Spinal cord (tissue), 10 donors: ENCODE data around the gene SLX4IP. TPM values are rescaled to one million over a fixed set of nuclear protein-coding genes. Genes with fewer than 3 reads are reported as not detected.

Experiments used
- DNase-seq, 6 donors: peaks; one replicate each; pipeline versions ENCODE4 v3.0.0 to v3.0.0-alpha.2; 2013 to 2015; ENCODE audit warnings: low spot score in 6 of 6, low read depth in 4 of 6
- H3K27ac ChIP-seq: one replicate; pipeline ENCODE4 v1.5.1; 2013; ENCODE audit warnings: low read depth, low read length, control low read depth
- H3K27me3 ChIP-seq: one replicate; pipeline ENCODE4 v1.6.1; 2013; ENCODE audit warnings: low read length; ENCODE audit not compliant: control insufficient read depth, insufficient read depth
- H3K36me3 ChIP-seq: one replicate; pipeline ENCODE4 v1.6.1; 2013; ENCODE audit warnings: low read length; ENCODE audit not compliant: control insufficient read depth, insufficient read depth
- H3K4me1 ChIP-seq: one replicate; pipeline ENCODE4 v1.6.1; 2013; ENCODE audit warnings: low read length; ENCODE audit not compliant: control insufficient read depth, insufficient read depth
- H3K4me3 ChIP-seq: one replicate; pipeline ENCODE4 v1.5.1; 2013; ENCODE audit warnings: low read depth, low read length, control low read depth
- H3K9me3 ChIP-seq: one replicate; pipeline ENCODE4 v1.6.1; 2013; ENCODE audit warnings: low read length; ENCODE audit not compliant: control insufficient read depth, insufficient read depth
- WGBS: methylation state at CpG from one replicate; pipeline ENCODE4 v1.1.5; 2013; ENCODE audit warnings: missing lambda C conversion rate; ENCODE audit not compliant: insufficient coverage; 5-methylcytosine and 5-hydroxymethylcytosine counted together
- polyA plus RNA-seq, 2 donors: library from polyadenylated mRNA; unstranded; fragments of 120-200 nt; gene quantifications; one replicate each; pipeline ENCODE4 v1.2.1, GENCODE V29; 2013; ENCODE audit not compliant: insufficient read length in 2 of 2
- total RNA-seq, 2 donors: library from RNA; depleted of rRNA in 1 of 2; stranded (reverse); fragments of 120-200 nt in 1 of 2; fragments of >200 nt in 1 of 2; gene quantifications; one replicate each; pipeline versions ENCODE4 v1.2.3 to v1.2.4, GENCODE V29; 2013 to 2014
- donor health status: healthy.

Gene SLX4IP
- total and polyA plus RNA-seq, 4 donors, result 7.9 to 10.5 (median 9.7) TPM

DNA sequence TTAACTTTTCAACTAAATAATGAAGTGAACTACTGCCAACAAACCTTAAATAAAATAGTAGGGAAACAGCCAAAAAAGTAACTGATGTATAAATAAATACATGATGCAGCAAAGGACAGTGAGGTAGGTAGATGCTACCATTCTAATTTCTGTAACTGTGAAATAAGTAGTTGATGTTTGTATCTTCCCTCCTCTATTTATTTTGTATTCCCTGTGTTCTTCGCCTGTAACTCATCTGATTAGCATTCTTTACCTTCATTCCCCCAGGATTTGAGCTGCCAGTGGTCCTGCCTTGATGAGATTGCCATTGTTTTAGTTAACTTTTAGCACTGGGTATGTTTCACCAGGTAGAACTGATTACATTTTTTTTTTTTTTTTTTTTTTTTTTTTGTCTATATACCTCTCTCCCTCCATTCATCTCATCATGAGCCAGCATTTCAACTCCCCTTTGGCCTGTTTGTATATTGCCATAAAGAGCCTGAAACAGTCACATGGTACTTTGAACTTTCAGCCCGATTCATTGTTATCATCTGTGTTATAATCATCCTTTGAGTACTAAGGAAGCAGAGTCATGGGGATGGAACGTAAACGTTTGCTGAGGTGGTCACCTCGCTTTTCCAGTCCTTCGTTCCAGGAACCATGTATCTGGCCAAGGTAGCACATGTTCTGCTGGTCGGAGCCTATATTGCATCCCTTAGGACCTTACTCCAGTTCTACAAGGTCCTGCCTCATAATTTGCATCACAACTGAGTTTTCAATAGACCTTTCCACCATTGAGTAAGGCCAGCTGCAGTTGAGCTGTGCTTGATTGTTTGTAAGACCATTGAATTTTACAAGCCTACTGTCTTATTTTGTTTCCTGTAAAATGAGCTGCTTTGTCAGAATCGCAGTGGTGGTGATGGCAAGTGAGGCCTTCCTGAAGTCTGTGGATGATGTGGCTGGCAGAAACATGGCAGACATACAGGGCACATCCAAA lies 131.1 kb downstream of the SLX4IP start:
- no peaks in the 10 kb centered on the region for H3K4me1 ChIP-seq
- H3K36me3 ChIP-seq, result no peaks in the 10 kb centered on the region
- 93% methylated on average over 4 of the region's 8 CpGs for WGBS
- no peak overlapping the region for H3K4me3 ChIP-seq
- H3K27me3 ChIP-seq, result no peaks in the 10 kb centered on the region
- no peak for DNase-seq
- no peak overlapping the region for H3K27ac ChIP-seq
- peaks cover 3% of the 10 kb centered on the region for H3K9me3 ChIP-seq

DNA sequence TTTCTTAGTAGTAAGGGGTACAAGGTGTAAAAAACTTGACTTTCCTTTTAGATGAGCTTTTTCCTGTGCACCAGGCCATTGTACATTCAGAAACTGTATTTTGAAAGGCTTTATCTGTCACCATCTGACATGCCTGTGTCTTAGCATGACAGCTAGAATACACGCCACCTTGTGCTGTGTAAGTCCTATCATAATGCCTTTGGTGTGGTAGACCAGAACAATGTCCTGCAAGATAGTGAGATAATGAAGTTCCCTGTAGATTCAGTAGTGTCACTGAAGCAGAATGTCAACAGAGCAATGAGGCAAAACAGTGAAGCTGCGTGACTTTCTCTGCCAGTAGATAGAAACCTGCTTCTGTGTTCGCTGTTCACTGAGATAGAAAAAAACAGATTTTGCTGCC lies 132.9 kb downstream of the SLX4IP start:
- 81% methylated on average over 3 of the region's 3 CpGs for WGBS
- Histone ChIP-seq H3K27me3 (no peaks in the 10 kb centered on the region), H3K27ac (no peak overlapping the region), H3K4me3 (no peak overlapping the region), H3K9me3 (peaks cover 3% of the 10 kb centered on the region), H3K4me1 (no peaks in the 10 kb centered on the region), H3K36me3 (no peaks in the 10 kb centered on the region)
- DNase-seq, result no peak

DNA sequence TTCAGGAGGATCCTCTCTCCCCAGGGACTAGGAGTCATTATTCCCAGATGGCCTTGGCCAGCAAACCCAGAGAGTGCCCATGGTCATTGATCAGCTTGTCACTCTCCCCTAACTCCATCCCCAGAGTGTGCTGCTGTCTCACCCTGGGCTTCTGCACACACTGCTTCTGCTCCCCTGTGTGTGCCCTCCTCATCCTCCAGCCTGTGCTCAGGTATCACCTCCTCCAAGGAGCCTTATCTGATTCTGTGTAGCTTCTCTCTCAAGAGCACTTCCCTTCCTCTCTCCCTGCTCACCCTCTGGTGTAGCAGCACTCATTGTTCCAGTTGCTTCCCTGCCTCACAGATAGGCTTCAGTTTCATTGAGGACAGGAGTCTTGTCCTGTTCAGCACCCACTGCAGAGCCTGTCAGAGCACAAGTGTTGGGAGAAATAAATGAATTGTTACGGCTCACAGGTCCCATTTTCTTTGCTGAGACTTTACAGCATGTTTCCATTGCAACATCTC lies 136.3 kb downstream of the SLX4IP start:
- H3K4me3 ChIP-seq, result no peak overlapping the region
- no peaks in the 10 kb centered on the region for H3K36me3 ChIP-seq
- no CpG with 5 or more reads among the region's 1 CpG for WGBS
- H3K9me3 ChIP-seq, result no peaks in the 10 kb centered on the region
- no peaks in the 10 kb centered on the region for H3K4me1 ChIP-seq
- no peak for DNase-seq
- no peaks in the 10 kb centered on the region for H3K27me3 ChIP-seq
- no peak overlapping the region for H3K27ac ChIP-seq

DNA sequence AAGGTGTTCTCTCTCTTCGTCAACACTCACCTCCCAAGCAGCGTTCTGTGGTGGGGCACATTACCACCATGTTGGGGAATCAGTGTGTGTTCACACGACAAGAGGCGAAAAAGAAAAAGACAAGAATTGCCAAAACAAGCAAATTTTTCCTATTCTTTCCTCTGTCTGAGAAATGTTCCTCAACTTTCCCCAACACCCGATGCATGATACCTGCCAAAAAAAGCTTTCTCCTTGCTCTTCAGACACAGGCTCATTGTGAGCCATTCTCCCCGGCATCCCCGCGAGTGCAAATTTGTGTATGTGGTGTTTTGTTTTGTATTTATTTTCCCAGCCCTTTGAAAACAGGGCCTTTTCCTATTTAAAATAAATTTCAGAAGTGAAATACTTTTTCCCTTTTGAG lies 137.7 kb downstream of the SLX4IP start:
- Histone ChIP-seq H3K36me3 (no peaks in the 10 kb centered on the region), H3K27me3 (no peaks in the 10 kb centered on the region), H3K27ac (peak overlapping the region; percentile 64), H3K4me3 (no peak overlapping the region), H3K4me1 (no peaks in the 10 kb centered on the region), H3K9me3 (no peaks in the 10 kb centered on the region)
- WGBS, result 93% methylated on average over 3 of the region's 8 CpGs
- DNase-seq, result peak in 1 of 6 donors; percentile 49

DNA sequence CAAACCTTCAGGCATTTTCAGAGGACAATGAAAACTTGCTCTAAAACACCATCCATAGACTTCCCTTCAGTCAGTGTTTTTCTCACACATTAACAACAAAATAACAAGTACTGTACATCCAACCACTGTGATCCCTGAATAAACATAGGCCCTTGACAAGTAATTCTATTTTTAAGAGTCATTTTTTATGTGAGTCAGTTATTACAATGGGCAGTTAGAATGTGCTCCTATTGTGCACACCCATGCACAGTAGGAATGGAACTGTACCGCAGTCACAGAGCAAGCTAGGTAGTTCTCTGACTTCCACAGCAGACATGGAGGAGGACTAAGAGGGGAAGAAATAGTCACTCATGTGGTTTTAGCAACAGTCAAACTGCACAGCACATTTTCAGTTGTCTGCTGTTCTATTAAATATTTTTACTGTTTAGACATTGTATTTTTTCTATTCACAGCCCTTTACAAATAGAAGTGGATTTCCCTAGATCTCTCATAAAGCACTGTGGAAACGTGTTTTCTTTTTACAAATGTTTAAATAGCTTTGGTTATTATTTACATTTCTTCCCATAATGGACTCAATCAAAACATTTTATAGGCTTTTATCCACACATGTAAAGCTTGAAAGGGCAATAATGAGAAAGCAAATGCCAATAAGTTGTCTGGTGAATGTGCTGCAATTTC lies 138.3 kb downstream of the SLX4IP start:
- Histone ChIP-seq H3K36me3 (no peaks in the 10 kb centered on the region), H3K4me1 (no peaks in the 10 kb centered on the region), H3K27ac (no peak overlapping the region), H3K9me3 (no peaks in the 10 kb centered on the region), H3K27me3 (no peaks in the 10 kb centered on the region), H3K4me3 (no peak overlapping the region)
- DNase-seq, result no peak
- 88% methylated on average over 1 of the region's 2 CpGs for WGBS

DNA sequence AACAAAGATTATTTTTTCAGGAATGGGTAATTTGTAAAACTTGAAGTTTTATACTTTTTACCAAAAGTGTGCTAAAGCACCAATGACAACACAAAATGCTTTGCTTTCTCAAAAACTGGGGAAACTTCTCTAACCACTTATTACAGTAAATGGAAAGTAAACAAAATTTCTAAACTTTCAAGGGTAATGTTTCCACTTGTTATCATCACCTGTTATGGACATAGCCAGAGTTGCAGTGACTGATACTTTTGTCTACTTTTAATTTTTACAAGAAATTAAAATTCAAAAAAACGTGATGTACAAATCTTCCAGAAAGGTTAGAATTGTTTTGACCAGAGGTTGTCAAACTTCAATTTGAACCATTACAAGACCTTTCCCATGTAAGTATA lies 138.8 kb downstream of the SLX4IP start:
- Histone ChIP-seq H3K4me3 (no peak overlapping the region), H3K27me3 (no peaks in the 10 kb centered on the region), H3K4me1 (no peaks in the 10 kb centered on the region), H3K36me3 (no peaks in the 10 kb centered on the region), H3K9me3 (no peaks in the 10 kb centered on the region), H3K27ac (no peak overlapping the region)
- DNase-seq, result no peak
- no CpG with 5 or more reads among the region's 1 CpG for WGBS

DNA sequence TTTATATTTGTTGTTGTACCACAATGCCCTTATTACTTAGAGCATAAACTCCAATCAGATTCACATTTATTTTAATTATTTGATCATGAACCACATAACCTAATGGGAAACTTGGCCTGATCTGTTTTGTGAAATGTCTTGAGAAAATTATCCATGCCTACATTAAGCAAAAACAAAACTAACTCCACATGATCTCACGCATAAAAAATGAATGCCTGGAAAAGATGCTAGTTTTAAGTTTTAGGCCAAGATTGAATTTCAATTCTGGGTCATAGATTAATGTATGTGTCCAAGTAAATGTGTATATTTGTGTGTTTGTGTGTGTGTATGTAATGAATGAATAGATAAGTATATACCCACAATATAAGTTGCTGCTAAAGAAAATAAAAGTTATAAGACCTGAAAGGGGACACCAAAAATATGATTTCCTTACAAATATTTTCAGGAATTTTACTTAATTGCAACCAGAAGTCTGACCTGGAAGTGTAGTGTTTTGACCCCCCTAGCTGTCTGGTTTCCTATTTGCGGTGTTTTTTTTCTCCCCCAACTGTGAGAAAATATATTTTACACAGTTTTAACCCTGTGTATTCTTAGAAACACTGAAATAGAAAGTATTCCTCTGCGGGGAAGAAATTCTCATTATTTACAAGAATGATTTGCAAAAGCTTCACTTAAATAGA lies 141.4 kb downstream of the SLX4IP start:
- H3K9me3 ChIP-seq, result no peaks in the 10 kb centered on the region
- H3K36me3 ChIP-seq, result no peaks in the 10 kb centered on the region
- H3K27me3 ChIP-seq, result no peaks in the 10 kb centered on the region
- no peaks in the 10 kb centered on the region for H3K4me1 ChIP-seq
- no peak overlapping the region for H3K4me3 ChIP-seq
- WGBS, result no CpG with 5 or more reads among the region's 3 CpGs
- no peak overlapping the region for H3K27ac ChIP-seq
- DNase-seq, result no peak

DNA sequence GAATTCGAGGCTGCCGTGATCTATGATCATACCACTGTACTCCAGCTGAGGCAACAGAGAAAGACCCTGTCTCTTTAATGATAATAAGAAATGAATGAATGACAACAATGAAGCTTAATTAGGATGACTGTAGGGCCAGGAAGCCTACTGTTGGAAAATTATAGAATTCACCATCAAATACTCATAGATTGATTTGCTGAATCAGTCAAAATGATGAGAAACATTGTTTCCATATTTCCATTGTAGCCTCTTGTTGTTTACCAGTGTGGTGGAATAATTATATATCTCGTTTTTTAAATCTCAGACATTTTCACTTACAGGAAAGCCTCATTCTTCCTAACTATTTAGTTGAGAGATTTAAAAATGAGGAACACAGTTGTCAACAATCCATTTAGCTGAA lies 142.5 kb downstream of the SLX4IP start:
- Histone ChIP-seq H3K36me3 (no peaks in the 10 kb centered on the region), H3K9me3 (no peaks in the 10 kb centered on the region), H3K4me1 (no peaks in the 10 kb centered on the region), H3K4me3 (no peak overlapping the region), H3K27ac (no peak overlapping the region), H3K27me3 (no peaks in the 10 kb centered on the region)
- no peak for DNase-seq
- WGBS, result no CpG with 5 or more reads among the region's 3 CpGs

DNA sequence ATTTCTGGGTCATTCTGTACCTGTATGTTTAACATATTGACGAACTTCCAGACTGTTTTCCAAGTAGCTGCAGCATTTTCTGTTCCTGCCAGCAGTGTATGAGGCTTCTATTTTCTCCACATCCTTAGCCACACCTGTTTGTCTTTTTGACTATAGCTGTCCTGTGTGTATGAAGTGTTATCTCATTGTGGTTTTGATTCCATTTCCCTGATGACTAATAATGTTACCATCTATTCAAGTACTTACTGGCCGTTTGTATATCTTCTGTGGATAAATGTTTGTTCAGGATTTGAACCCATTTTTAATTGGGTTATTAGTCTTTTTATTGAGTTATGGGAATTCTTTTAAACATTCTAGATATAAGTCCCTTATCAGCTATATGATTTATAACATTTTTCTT lies 143.5 kb downstream of the SLX4IP start:
- Histone ChIP-seq H3K27me3 (no peaks in the 10 kb centered on the region), H3K36me3 (no peaks in the 10 kb centered on the region), H3K9me3 (no peaks in the 10 kb centered on the region), H3K4me1 (no peaks in the 10 kb centered on the region), H3K27ac (no peak overlapping the region), H3K4me3 (no peak overlapping the region)
- DNase-seq, result no peak
- WGBS, result no CpG with 5 or more reads among the region's 2 CpGs
